H9 (cell line): ENCODE measurements around the gene AGBL4. TPM values are rescaled to one million over a fixed set of nuclear protein-coding genes. Genes with fewer than 3 reads are reported as not detected.

ENCODE experiments used
- DNase-seq: peaks from one replicate; pipeline ENCODE4 v3.0.0-alpha.2; 2017
- H2AFZ ChIP-seq: one replicate; pipeline ENCODE4 v1.6.1; 2013; ENCODE audit warnings: mild to moderate bottlenecking, low read length, control low read depth, moderate library complexity
- H2AK5ac ChIP-seq: 2 replicates; pipeline ENCODE4 v1.6.1; 2013; ENCODE audit warnings: low read length, control low read depth, mixed read lengths; ENCODE audit not compliant: insufficient read length
- H2BK120ac ChIP-seq: one replicate; pipeline ENCODE4 v1.6.1; 2013; ENCODE audit warnings: low read depth, mild to moderate bottlenecking, low read length, control low read depth, inconsistent platforms; ENCODE audit not compliant: poor library complexity, severe bottlenecking
- H2BK12ac ChIP-seq: 2 replicates; pipeline ENCODE4 v1.6.1; 2013; ENCODE audit warnings: low read length, control low read depth, mixed read lengths, low read depth; ENCODE audit not compliant: insufficient read length
- H2BK15ac ChIP-seq: 2 replicates; pipeline ENCODE4 v1.6.1; 2013; ENCODE audit warnings: low read depth, low read length, control low read depth
- H2BK20ac ChIP-seq: one replicate; pipeline ENCODE4 v1.6.1; 2013; ENCODE audit warnings: low read depth, mild to moderate bottlenecking, low read length, control low read depth, inconsistent platforms; ENCODE audit not compliant: poor library complexity, severe bottlenecking
- H2BK5ac ChIP-seq: 2 replicates; pipeline ENCODE4 v1.6.1; 2013; ENCODE audit warnings: low read length, control low read depth, mixed read lengths; ENCODE audit not compliant: insufficient read length
- H3K14ac ChIP-seq: 2 replicates; pipeline ENCODE4 v1.6.1; 2013; ENCODE audit warnings: low read length, control low read depth; ENCODE audit not compliant: insufficient read depth
- H3K18ac ChIP-seq: 2 replicates; pipeline ENCODE4 v1.6.1; 2013; ENCODE audit warnings: low read depth, mild to moderate bottlenecking, mixed read lengths, low read length, control low read depth; ENCODE audit not compliant: insufficient read length
- H3K23ac ChIP-seq: 2 replicates; pipeline ENCODE4 v1.6.1; 2013; ENCODE audit warnings: low read length, control low read depth, mixed read lengths, low read depth; ENCODE audit not compliant: insufficient read length
- H3K23me2 ChIP-seq: 2 replicates; pipeline ENCODE4 v1.6.1; 2013; ENCODE audit warnings: low read depth, mild to moderate bottlenecking, mixed read lengths, low read length, control low read depth; ENCODE audit not compliant: insufficient read length, poor library complexity, severe bottlenecking
- H3K27ac ChIP-seq: 2 replicates; pipeline ENCODE4 v1.5.1; 2013; ENCODE audit warnings: low read length, control low read depth, mixed read lengths, low read depth; ENCODE audit not compliant: insufficient read length
- H3K27me3 ChIP-seq: 2 replicates; pipeline ENCODE4 v1.6.1; 2013; ENCODE audit warnings: low read length, control low read depth, inconsistent platforms; ENCODE audit not compliant: insufficient read depth
- H3K4ac ChIP-seq: 2 replicates; pipeline ENCODE4 v1.6.1; 2013; ENCODE audit warnings: low read depth, mild to moderate bottlenecking, control low read depth, inconsistent platforms, low read length, moderate library complexity
- H3K4me1 ChIP-seq: 2 replicates; pipeline ENCODE4 v1.6.1; 2013; ENCODE audit warnings: low read length, control low read depth, inconsistent platforms; ENCODE audit not compliant: insufficient read depth
- H3K4me2 ChIP-seq: 2 replicates; pipeline ENCODE4 v1.6.1; 2013; ENCODE audit warnings: low read length, control low read depth, mixed read lengths; ENCODE audit not compliant: insufficient read length, insufficient read depth
- H3K56ac ChIP-seq: 2 replicates; pipeline ENCODE4 v1.6.1; 2013; ENCODE audit warnings: low read depth, mild to moderate bottlenecking, mixed read lengths, low read length, control low read depth; ENCODE audit not compliant: insufficient read length
- H3K79me1 ChIP-seq: 2 replicates; pipeline ENCODE4 v1.6.1; 2013; ENCODE audit warnings: low read depth, mild to moderate bottlenecking, moderate library complexity, low read length, control low read depth, inconsistent platforms; ENCODE audit not compliant: insufficient read depth, poor library complexity, severe bottlenecking
- H3K79me2 ChIP-seq: 2 replicates; pipeline ENCODE4 v1.6.1; 2013; ENCODE audit warnings: low read length, control low read depth, inconsistent platforms; ENCODE audit not compliant: insufficient read depth
- H3K9ac ChIP-seq: 2 replicates; pipeline ENCODE4 v1.6.1; 2013; ENCODE audit warnings: low read length, control low read depth, mixed read lengths; ENCODE audit not compliant: insufficient read length; ENCODE audit errors: extremely low read depth
- H3K9me3 ChIP-seq: one replicate; pipeline ENCODE4 v1.6.1; 2013; ENCODE audit warnings: low read depth, low read length, inconsistent platforms; ENCODE audit not compliant: control insufficient read depth
- H3T11ph ChIP-seq: one replicate; pipeline ENCODE4 v1.6.1; 2013; ENCODE audit warnings: mild to moderate bottlenecking, low read length, control low read depth, inconsistent platforms
- H4K20me1 ChIP-seq: one replicate; pipeline ENCODE4 v1.6.1; 2013; ENCODE audit not compliant: control insufficient read depth, insufficient read length, insufficient read depth
- H4K5ac ChIP-seq: 2 replicates; pipeline ENCODE4 v1.6.1; 2013; ENCODE audit warnings: low read depth, mild to moderate bottlenecking, mixed read lengths, low read length, control low read depth; ENCODE audit not compliant: insufficient read length
- H4K8ac ChIP-seq: replicated peaks from 2 replicates; pipeline ENCODE4 v1.6.1; 2013; ENCODE audit warnings: low read length, control low read depth, mixed read lengths, low read depth; ENCODE audit not compliant: insufficient read length
- H4K91ac ChIP-seq: 2 replicates; pipeline ENCODE4 v1.6.1; 2013; ENCODE audit warnings: low read depth, mild to moderate bottlenecking, moderate library complexity, mixed read lengths, low read length, control low read depth; ENCODE audit not compliant: insufficient read length
- H3K27ac Mint-ChIP-seq, 3 experiments: 2 replicates in 2 of 3; 3 replicates in 1 of 3; pipeline ENCODE4 v1.8.0; 2020 to 2021; ENCODE audit warnings: mixed read lengths in 3 of 3, mild to moderate bottlenecking in 1 of 3, moderate library complexity in 1 of 3
- H3K27me3 Mint-ChIP-seq: 2 replicates; pipeline ENCODE4 v1.8.0; 2021; ENCODE audit warnings: low read depth, mild to moderate bottlenecking, moderate library complexity, mixed read lengths
- H3K36me3 Mint-ChIP-seq, 3 experiments: 2 replicates in 2 of 3; 3 replicates in 1 of 3; pipeline ENCODE4 v1.8.0; 2020 to 2021; ENCODE audit warnings: low read depth in 3 of 3, mixed read lengths in 3 of 3; ENCODE audit not compliant: insufficient read depth in 1 of 3
- H3K4me1 Mint-ChIP-seq, 2 experiments: 2 replicates each; pipeline ENCODE4 v1.8.0; 2020; ENCODE audit warnings: mixed read lengths in 2 of 2
- H3K4me3 Mint-ChIP-seq, 2 experiments: 2 replicates in 1 of 2; 3 replicates in 1 of 2; pipeline ENCODE4 v1.8.0; 2020 to 2021; ENCODE audit warnings: mild to moderate bottlenecking in 2 of 2, mixed read lengths in 2 of 2, moderate library complexity in 1 of 2
- H3K9me3 Mint-ChIP-seq, 2 experiments: 2 replicates in 1 of 2; 3 replicates in 1 of 2; pipeline ENCODE4 v1.8.0; 2020; ENCODE audit warnings: mild to moderate bottlenecking in 2 of 2, mixed read lengths in 2 of 2, moderate library complexity in 1 of 2
- CTCF ChIP-seq: fragments of 200-600 bp; sonication (generic); conservative IDR thresholded peaks from 3 replicates; pipeline ENCODE4 v1.8.0; 2021; ENCODE audit warnings: antibody characterized with exemption, mild to moderate bottlenecking
- whole genome bisulfite sequencing: extraction: QIAGEN DNeasy Blood & Tissue Kit; methylation state at CpG from one replicate; pipeline ENCODE4 v1.1.7; 2013; ENCODE audit warnings: missing lambda C conversion rate, low lambda C conversion rate, mixed read lengths; ENCODE audit not compliant: insufficient read length; ENCODE audit errors: extremely low coverage; 5-methylcytosine and 5-hydroxymethylcytosine counted together
- total RNA-seq: library from RNA; stranded (reverse); gene quantifications from 2 replicates; pipeline ENCODE4 v1.2.1, GENCODE V29; 2021

Gene AGBL4
- total RNA-seq, 1 experiment from 2014 or later, result not detected

GRCh38 chr1:49424782-49425181 is 599.0 kb downstream of the AGBL4 start:
- Mint-ChIP-seq H3K4me1 (no peaks in the 10 kb centered on the region), H3K27me3 (no peaks in the 10 kb centered on the region), H3K27ac (no peak overlapping the region), H3K9me3 (peaks cover 92 to 94% of the 10 kb centered on the region in 2 experiments), H3K4me3 (no peak overlapping the region), H3K36me3 (peaks cover 8 to 24% (median 17%) of the 10 kb centered on the region in 3 experiments; a peak in 5 of 7 replicates)
- H3K23ac ChIP-seq, result no peak overlapping the region
- no peak overlapping the region for H2AFZ ChIP-seq
- H3K9ac ChIP-seq, result no peak overlapping the region
- no peak overlapping the region for H4K8ac ChIP-seq
- no peak overlapping the region for H2BK120ac ChIP-seq
- H3K18ac ChIP-seq, result no peak overlapping the region
- no peaks in the 10 kb centered on the region for H3K23me2 ChIP-seq
- H4K20me1 ChIP-seq, result no peaks in the 10 kb centered on the region
- H3K27ac ChIP-seq, result no peak overlapping the region
- H2BK20ac ChIP-seq, result no peak overlapping the region
- no peak overlapping the region for H3T11ph ChIP-seq
- H3K4me1 ChIP-seq, result no peaks in the 10 kb centered on the region
- H4K5ac ChIP-seq, result no peak overlapping the region
- no peaks in the 10 kb centered on the region for H3K79me2 ChIP-seq
- TF ChIP-seq CTCF, result no peak
- no CpG with 5 or more reads among the region's 3 CpGs for WGBS
- no peak overlapping the region for H2BK5ac ChIP-seq
- no peak overlapping the region for H4K91ac ChIP-seq
- no peak overlapping the region for H3K14ac ChIP-seq
- H3K4ac ChIP-seq, result no peak overlapping the region
- H3K4me2 ChIP-seq, result no peak overlapping the region
- DNase-seq, result no peak
- no peak overlapping the region for H2AK5ac ChIP-seq
- H3K79me1 ChIP-seq, result no peaks in the 10 kb centered on the region
- no peaks in the 10 kb centered on the region for H3K27me3 ChIP-seq
- no peak overlapping the region for H3K56ac ChIP-seq
- peaks cover 83% of the 10 kb centered on the region for H3K9me3 ChIP-seq
- no peak overlapping the region for H2BK12ac ChIP-seq
- no peak overlapping the region for H2BK15ac ChIP-seq
